K562 (cell line): Measurements from ENCODE around the gene TPGS1. TPM values are rescaled to one million over a fixed set of nuclear protein-coding genes. Genes with fewer than 3 reads are reported as not detected.

Source experiments
- BRD9 ChIP-seq: fragments of 450-650 bp; IDR thresholded peaks from 2 replicates; pipeline ENCODE4 v1.6.1; 2018; ENCODE audit warnings: low read depth; ENCODE audit not compliant: partially characterized antibody
- CREB3 ChIP-seq: fragments of 450-650 bp; conservative IDR thresholded peaks from 2 replicates; pipeline ENCODE4 v1.6.1; 2016; ENCODE audit warnings: missing genetic modification characterization, low read depth, mild to moderate bottlenecking, missing compliant biosample characterization, moderate library complexity
- CREB3L1 ChIP-seq: fragments of 450-650 bp; IDR thresholded peaks from 2 replicates; pipeline ENCODE4 v1.6.1; 2014; ENCODE audit warnings: low read depth, mild to moderate bottlenecking, moderate library complexity, borderline replicate concordance
- E2F4 ChIP-seq: sonication (generic); formaldehyde crosslinking; IDR thresholded peaks from 2 replicates; pipeline ENCODE4 v1.8.0; 2022; ENCODE audit warnings: mild to moderate bottlenecking, low read depth, missing genetic modification reagents
- ELF2 ChIP-seq: fragments of 250-450 bp; sonication (Bioruptor Pico); IDR thresholded peaks from 2 replicates; pipeline ENCODE4 v1.5.0; 2021; ENCODE audit warnings: mild to moderate bottlenecking
- FOXK1 ChIP-seq: sonication (generic); formaldehyde crosslinking; IDR thresholded peaks from 2 replicates; pipeline ENCODE4 v1.8.0; 2022; ENCODE audit warnings: missing genetic modification reagents, mild to moderate bottlenecking, borderline replicate concordance
- HSF4 ChIP-seq: fragments of 250-450 bp; sonication (Bioruptor Pico); IDR thresholded peaks from 2 replicates; pipeline ENCODE4 v2.1.2; 2022; ENCODE audit warnings: mild to moderate bottlenecking, moderate library complexity, borderline replicate concordance
- JUN ChIP-seq, 2 experiments: sonication (generic) in 1 of 2; formaldehyde crosslinking in 1 of 2; IDR thresholded peaks; 2 replicates each; pipeline versions ENCODE4 v1.6.1 to v1.8.0; 2012 to 2022; ENCODE audit warnings: borderline replicate concordance in 2 of 2, mild to moderate bottlenecking in 2 of 2, improper control_type of control experiment in 1 of 2, low read depth in 1 of 2, low read length in 1 of 2, missing genetic modification reagents in 1 of 2
- MCM3 ChIP-seq: fragments of 450-650 bp; IDR thresholded peaks from 2 replicates; pipeline ENCODE4 v1.6.1; 2016
- NR2F6 ChIP-seq: fragments of 450-650 bp; formaldehyde crosslinking; IDR thresholded peaks from 2 replicates; pipeline ENCODE4 v1.4.0; 2020; ENCODE audit warnings: mild to moderate bottlenecking
- RBM17 ChIP-seq: fragments of 200-400 bp; formaldehyde crosslinking; IDR thresholded peaks from 2 replicates; pipeline ENCODE4 v1.6.1; 2017; ENCODE audit warnings: low read depth, mild to moderate bottlenecking, low read length, borderline replicate concordance
- SAP30 ChIP-seq: fragments of 200-600 bp; sonication (generic); IDR thresholded peaks from 2 replicates; pipeline ENCODE4 v1.6.1; 2012; ENCODE audit warnings: borderline replicate concordance, low read depth, mild to moderate bottlenecking, moderate library complexity, low read length, control low read depth, inconsistent platforms; ENCODE audit not compliant: insufficient read depth, poor library complexity, severe bottlenecking
- U2AF2 ChIP-seq: fragments of 200-400 bp; formaldehyde crosslinking; optimal IDR thresholded peaks from 2 replicates; pipeline ENCODE3; 2017; ENCODE audit warnings: low read depth, mild to moderate bottlenecking, low read length
- ZBED1 ChIP-seq: IDR thresholded peaks from 2 replicates; pipeline ENCODE4 v1.6.1; 2014
- ZBTB2 ChIP-seq: fragments of 450-650 bp; IDR thresholded peaks from 2 replicates; pipeline ENCODE4 v1.6.1; 2016; ENCODE audit warnings: antibody characterized with exemption
- ZFX ChIP-seq: sonication (generic); formaldehyde crosslinking; IDR thresholded peaks from 2 replicates; pipeline ENCODE4 v1.8.0; 2022; ENCODE audit warnings: mild to moderate bottlenecking, missing genetic modification reagents, moderate library complexity
- ZNF175 ChIP-seq: fragments of 200-800 bp; sonication (Bioruptor generic); IDR thresholded peaks from 2 replicates; pipeline ENCODE4 v1.6.1; 2016; ENCODE audit warnings: low read depth, mild to moderate bottlenecking, missing genetic modification characterization, missing compliant biosample characterization
- ZNF197 ChIP-seq: fragments of 200-800 bp; sonication (Bioruptor generic); IDR thresholded peaks from 2 replicates; pipeline ENCODE4 v1.6.1; 2016; ENCODE audit warnings: low read depth, missing genetic modification characterization, missing compliant biosample characterization
- ZNF398 ChIP-seq: fragments of 250-450 bp; sonication (Bioruptor Pico); IDR thresholded peaks from 2 replicates; pipeline ENCODE4 v1.8.0; 2021; ENCODE audit warnings: moderate library complexity, mild to moderate bottlenecking, inconsistent platforms
- polyA plus RNA-seq, 8 experiments: library from polyadenylated mRNA; depleted of rRNA in 4 of 8; stranded (reverse) in 5 of 8; unstranded in 3 of 8; fragments of >200 nt; fragmentation: Nextera tagmentation in 2 of 8; fragmentation: Illumina TruSeq in 1 of 8; extraction: Ambion mirVana in 2 of 8; extraction: Trizol in 1 of 8; gene quantifications; 2 replicates each; pipeline versions ENCODE4 v1.2.1 to v1.2.3, GENCODE V29; 2011 to 2014; ENCODE audit warnings: inconsistent platforms in 1 of 8, missing spikeins in 1 of 8
- total RNA-seq, 7 experiments: library from RNA; depleted of rRNA in 6 of 7; stranded (reverse); fragments of >200 nt in 6 of 7; fragmentation: Illumina TruSeq in 2 of 7; extraction: Trizol in 2 of 7; gene quantifications; 2 replicates each; pipeline versions ENCODE4 v1.2.1 to v1.2.3, GENCODE V29; 2011 to 2021; ENCODE audit warnings: low replicate concordance in 1 of 7

TPGS1 gene
- total and polyA plus RNA-seq, 9 of the 15 experiments (the other 6 are each of a cell fraction or from before 2014, with no cell fraction given), result 0.30 to 31.6 (median 1.2) TPM; not detected in 2

- TF ChIP-seq CREB3 (tag), result no peak
- TF ChIP-seq ZNF398 (CRISPR knock-in tag), result no peak
- peak; percentile 97 for TF ChIP-seq CREB3L1
- peak; percentile 62; the same call in 1 of the 2 replicates for TF ChIP-seq ZBED1
- no peak for TF ChIP-seq MCM3
- 0 out of 2 replicates have a peak, but pooled peaks have one; percentile 9 for TF ChIP-seq ZNF175 (CRISPR knock-in tag)
- no peak for TF ChIP-seq U2AF2
- TF ChIP-seq JUN (IDR thresholded peaks at IDR 0.05; ENCODE audit: borderline replicate concordance, low read depth, low read length), result peak; percentile 66
- no peak for TF ChIP-seq JUN (CRISPR knock-in tag; IDR thresholded peaks at IDR 0.05; ENCODE audit: borderline replicate concordance)
- TF ChIP-seq E2F4 (CRISPR knock-in tag), result peak; percentile 82; the same call in 1 of the 2 replicates
- no peak for TF ChIP-seq ELF2 (CRISPR knock-in tag)
- TF ChIP-seq ZBTB2, result no peak
- peak; percentile 61 for TF ChIP-seq ZFX (CRISPR knock-in tag)
- no peak for TF ChIP-seq HSF4
- no peak for TF ChIP-seq SAP30
- TF ChIP-seq RBM17, result no peak
- no peak for TF ChIP-seq BRD9
- TF ChIP-seq NR2F6, result no peak
- TF ChIP-seq ZNF197 (CRISPR knock-in tag), result peak; percentile 87
- TF ChIP-seq FOXK1 (CRISPR knock-in tag), result no peak
Measured at GRCh38 chr19:488505-489417, 18.5 kb upstream of the TPGS1 start (continued).
